ENCODE data around the gene GATA1. TPM values are rescaled to one million over a fixed set of nuclear protein-coding genes. Genes with fewer than 3 reads are reported as not detected.

GATA1 gene
- total RNA-seq, 1 donor from 2014 or later, result 1.2 TPM

DNA sequence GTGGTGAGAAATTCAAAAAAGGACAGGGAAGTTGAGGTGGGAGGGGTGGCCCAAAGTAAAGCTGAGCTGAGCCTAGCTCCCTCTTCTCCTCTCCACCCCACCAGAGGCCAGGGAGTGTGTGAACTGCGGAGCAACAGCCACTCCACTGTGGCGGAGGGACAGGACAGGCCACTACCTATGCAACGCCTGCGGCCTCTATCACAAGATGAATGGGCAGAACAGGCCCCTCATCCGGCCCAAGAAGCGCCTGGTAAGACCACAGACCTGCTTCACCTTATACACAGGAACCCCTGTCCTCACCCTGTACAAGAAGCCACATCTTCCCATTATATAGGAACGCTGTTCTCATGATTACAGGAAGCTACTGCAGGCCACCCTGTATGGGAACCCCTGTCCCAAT, 5.8 kb downstream of the GATA1 start:
- intact Hi-C loops (cut with DNase I), result no loop called here
- no peaks in the 10 kb centered on the region for H3K27me3 ChIP-seq
- no peaks in the 10 kb centered on the region for H3K4me1 ChIP-seq

GRCh38 chrX:48793935-48794334, 7.5 kb downstream of the GATA1 start:
- Histone ChIP-seq H3K27ac (no peak overlapping the region), H3K27me3 (no peaks in the 10 kb centered on the region), H3K4me3 (no peak overlapping the region), H3K9me3 (no peaks in the 10 kb centered on the region), H3K4me1 (no peaks in the 10 kb centered on the region), H3K36me3 (no peaks in the 10 kb centered on the region)
- DNase-seq (ENCODE audit: extremely low spot score in 2 of 2), result no peak
- TF ChIP-seq CTCF (IDR thresholded peaks at IDR 0.05) (no peak), POLR2A (IDR thresholded peaks at IDR 0.05) (no peak), POLR2AphosphoS5 (IDR thresholded peaks at IDR 0.05; ENCODE audit: insufficient read depth in 1 of 2, low read depth in 1 of 2) (no peak)
- intact Hi-C loops (cut with DNase I), result no loop called here

More for the DNA sequence above, 5.8 kb downstream of the GATA1 start:
- no peaks in the 10 kb centered on the region for H3K36me3 ChIP-seq
- no peak for TF ChIP-seq CTCF (IDR thresholded peaks at IDR 0.05)
- no peak for TF ChIP-seq POLR2A (IDR thresholded peaks at IDR 0.05)
- no peak for TF ChIP-seq POLR2AphosphoS5 (IDR thresholded peaks at IDR 0.05; ENCODE audit: insufficient read depth in 1 of 2, low read depth in 1 of 2)
- H3K9me3 ChIP-seq, result no peaks in the 10 kb centered on the region
- no peak overlapping the region for H3K4me3 ChIP-seq
- H3K27ac ChIP-seq, result no peak overlapping the region
- DNase-seq (ENCODE audit: extremely low spot score in 2 of 2), result no peak

- no peaks in the 10 kb centered on the region for H3K9me3 ChIP-seq
- no peak for DNase-seq (ENCODE audit: extremely low spot score in 2 of 2)
- no peak overlapping the region for H3K27ac ChIP-seq
- no peaks in the 10 kb centered on the region for H3K36me3 ChIP-seq
- intact Hi-C loops (cut with DNase I), result no loop called here
- TF ChIP-seq CTCF (IDR thresholded peaks at IDR 0.05), result no peak
- no peaks in the 10 kb centered on the region for H3K27me3 ChIP-seq
- H3K4me3 ChIP-seq, result no peak overlapping the region
- no peaks in the 10 kb centered on the region for H3K4me1 ChIP-seq
Observed at GRCh38 chrX:48794340-48794910, 8.0 kb downstream of the GATA1 start.

DNA sequence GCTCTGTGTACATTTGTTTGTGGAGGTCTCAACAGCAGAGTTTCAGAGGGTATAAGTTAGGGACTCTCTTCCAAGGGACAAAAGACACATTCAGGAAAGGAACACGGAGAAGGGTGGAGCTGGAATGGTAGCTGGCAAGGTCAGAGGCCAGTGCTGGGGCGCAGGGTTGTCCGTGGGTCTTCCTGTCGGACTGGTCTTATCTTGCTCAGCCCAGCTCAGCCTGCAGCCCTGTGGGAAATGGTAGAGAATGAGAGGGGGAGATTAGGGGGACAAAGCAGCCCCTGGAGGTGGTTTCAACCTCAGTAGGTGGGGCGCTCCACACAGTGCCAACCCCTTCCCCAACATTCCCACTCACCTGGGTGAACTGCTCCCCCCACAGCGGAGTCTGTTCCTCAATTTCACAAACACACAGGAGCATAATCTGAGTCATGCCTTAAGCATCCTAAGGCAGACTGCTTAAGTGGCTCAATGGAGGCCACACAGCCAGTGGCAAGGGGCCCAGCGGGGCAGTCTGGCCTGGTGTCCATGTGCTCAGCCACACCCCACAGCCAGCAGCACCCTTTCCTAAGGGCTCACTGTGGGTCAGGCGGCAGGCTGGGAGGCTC, 8.6 kb downstream of the GATA1 start:
- Histone ChIP-seq H3K36me3 (no peaks in the 10 kb centered on the region), H3K27ac (no peak overlapping the region), H3K4me3 (no peak overlapping the region), H3K27me3 (no peaks in the 10 kb centered on the region), H3K4me1 (no peaks in the 10 kb centered on the region), H3K9me3 (no peaks in the 10 kb centered on the region)
- intact Hi-C loops (cut with DNase I), result no loop called here
- TF ChIP-seq POLR2AphosphoS5 (IDR thresholded peaks at IDR 0.05; ENCODE audit: insufficient read depth in 1 of 2, low read depth in 1 of 2) (no peak), POLR2A (IDR thresholded peaks at IDR 0.05) (no peak), CTCF (IDR thresholded peaks at IDR 0.05) (no peak)
- no peak for DNase-seq (ENCODE audit: extremely low spot score in 2 of 2)

- H3K9me3 ChIP-seq, result no peaks in the 10 kb centered on the region
- no peaks in the 10 kb centered on the region for H3K36me3 ChIP-seq
- no peak overlapping the region for H3K4me3 ChIP-seq
- peaks cover 11% of the 10 kb centered on the region for H3K4me1 ChIP-seq
- intact Hi-C loops (cut with DNase I), result no loop called here
- H3K27me3 ChIP-seq, result no peaks in the 10 kb centered on the region
- no peak for TF ChIP-seq POLR2A (IDR thresholded peaks at IDR 0.05)
- TF ChIP-seq POLR2AphosphoS5 (IDR thresholded peaks at IDR 0.05; ENCODE audit: insufficient read depth in 1 of 2, low read depth in 1 of 2), result no peak
- TF ChIP-seq CTCF (IDR thresholded peaks at IDR 0.05), result no peak
- no peak overlapping the region for H3K27ac ChIP-seq
- no peak for DNase-seq (ENCODE audit: extremely low spot score in 2 of 2)
Observed at GRCh38 chrX:48798318-48798717, 11.9 kb downstream of the GATA1 start.

Measured in vagina (tissue), 2 donors.